Subcutaneous adipose tissue (tissue), 4 donors: Measurements from ENCODE around the gene RRP8. TPM values are rescaled to one million over a fixed set of nuclear protein-coding genes. Genes with fewer than 3 reads are reported as not detected.

Source experiments
- CTCF ChIP-seq: fragments of 450-650 bp; IDR thresholded peaks from one replicate; pipeline ENCODE4 v1.5.1; 2016; ENCODE audit warnings: low read depth, mild to moderate bottlenecking, control low read depth, antibody characterized with exemption, moderate library complexity
- total RNA-seq, 4 donors: library from RNA; depleted of rRNA; stranded (reverse); fragments of >200 nt; gene quantifications; one replicate each; pipeline ENCODE4 v1.1.0, GENCODE V29; 2016

The RRP8 gene
- total RNA-seq, 4 donors from 2014 or later, result 8.8 to 15.4 (median 9.8) TPM

- TF ChIP-seq CTCF, result no peak
Observed at GRCh38 chr11:6637871-6638270, 34.5 kb upstream of the RRP8 start.

GRCh38 chr11:6636480-6636879, 33.1 kb upstream of the RRP8 start:
- no peak for TF ChIP-seq CTCF

- TF ChIP-seq CTCF, result no peak
Observed at GRCh38 chr11:6635082-6635932, 31.9 kb upstream of the RRP8 start.

- no peak for TF ChIP-seq CTCF
Observed at GRCh38 chr11:6634534-6634933, 31.1 kb upstream of the RRP8 start.

- no peak for TF ChIP-seq CTCF
Observed at GRCh38 chr11:6633422-6634408, 30.3 kb upstream of the RRP8 start.

GRCh38 chr11:6632116-6633073, 29.0 kb upstream of the RRP8 start:
- TF ChIP-seq CTCF, result no peak
